ENCODE data around the gene SRGAP2C.
"Not testable (repeated sequence)": the region's sequence is repeated elsewhere in the genome, so short reads cannot be mapped to it uniquely, and the experiment has no call there.

Gene SRGAP2C

GRCh38 chr1:121384754-121385153 is 200.0 kb downstream of the SRGAP2C start:
- not testable (repeated sequence) for DNase-seq (ENCODE audit: low spot score)

GRCh38 chr1:121385162-121385561 is 200.4 kb downstream of the SRGAP2C start:
- DNase-seq (ENCODE audit: low spot score): not testable (repeated sequence)

GRCh38 chr1:121385563-121386288 is 201.0 kb downstream of the SRGAP2C start:
- not testable (repeated sequence) for DNase-seq (ENCODE audit: low spot score)

GRCh38 chr1:121386319-121386948 is 201.7 kb downstream of the SRGAP2C start:
- not testable (repeated sequence) for DNase-seq (ENCODE audit: low spot score)

GRCh38 chr1:121389895-121390560 is 205.3 kb downstream of the SRGAP2C start:
- DNase-seq (ENCODE audit: low spot score): not testable (repeated sequence)

GRCh38 chr1:121392130-121392529 is 207.4 kb downstream of the SRGAP2C start:
- DNase-seq (ENCODE audit: low spot score): not testable (repeated sequence)

GRCh38 chr1:121395718-121396201 is 211.0 kb downstream of the SRGAP2C start:
- not testable (repeated sequence) for DNase-seq (ENCODE audit: low spot score)

GRCh38 chr1:121396335-121397081 is 211.7 kb downstream of the SRGAP2C start:
- not testable (repeated sequence) for DNase-seq (ENCODE audit: low spot score)

- DNase-seq (ENCODE audit: low spot score): not testable (repeated sequence)
Observed at GRCh38 chr1:121397101-121397500, 212.3 kb downstream of the SRGAP2C start.

GRCh38 chr1:121399193-121399592 is 214.4 kb downstream of the SRGAP2C start:
- DNase-seq (ENCODE audit: low spot score): not testable (repeated sequence)

- not testable (repeated sequence) for DNase-seq (ENCODE audit: low spot score)
Observed at GRCh38 chr1:121400108-121400507, 215.3 kb downstream of the SRGAP2C start.

GRCh38 chr1:121400541-121401310 is 216.0 kb downstream of the SRGAP2C start:
- not testable (repeated sequence) for DNase-seq (ENCODE audit: low spot score)

- not testable (repeated sequence) for DNase-seq (ENCODE audit: low spot score)
Observed at GRCh38 chr1:121401375-121401955, 216.7 kb downstream of the SRGAP2C start.

GRCh38 chr1:121403254-121403653 is 218.5 kb downstream of the SRGAP2C start:
- not testable (repeated sequence) for DNase-seq (ENCODE audit: low spot score)

GRCh38 chr1:121408354-121408753 is 223.6 kb downstream of the SRGAP2C start:
- DNase-seq (ENCODE audit: low spot score): no peak

GRCh38 chr1:121413821-121414220 is 229.0 kb downstream of the SRGAP2C start:
- no peak for DNase-seq (ENCODE audit: low spot score)

- no peak for DNase-seq (ENCODE audit: low spot score)
Observed at GRCh38 chr1:121414905-121415304, 230.1 kb downstream of the SRGAP2C start.

GRCh38 chr1:121417325-121417923 is 232.6 kb downstream of the SRGAP2C start:
- DNase-seq (ENCODE audit: low spot score): no peak

- no peak for DNase-seq (ENCODE audit: low spot score)
Observed at GRCh38 chr1:121418369-121419049, 233.7 kb downstream of the SRGAP2C start.

All from SW480 (cell line).